Esophagus squamous epithelium (tissue), 4 donors: ENCODE results near the gene CTNNA3.

Experiments used
- POLR2A ChIP-seq, 4 donors: fragments of 450-650 bp; IDR thresholded peaks; one replicate each; pipeline ENCODE4 v1.6.1; 2017; ENCODE audit warnings: antibody characterized with exemption in 4 of 4, mild to moderate bottlenecking in 4 of 4, moderate library complexity in 3 of 4
- TF ChIP-seq, protein P1 (sequence below), 6 experiments: fragments of 450-650 bp in 4 of 6; fragments of 200-600 bp in 2 of 6; sonication (generic) in 2 of 6; IDR thresholded peaks; one replicate each; pipeline ENCODE4 v1.5.1; 2016 to 2019; ENCODE audit warnings: antibody characterized with exemption in 6 of 6, mild to moderate bottlenecking in 4 of 6, moderate library complexity in 4 of 6

DNA sequence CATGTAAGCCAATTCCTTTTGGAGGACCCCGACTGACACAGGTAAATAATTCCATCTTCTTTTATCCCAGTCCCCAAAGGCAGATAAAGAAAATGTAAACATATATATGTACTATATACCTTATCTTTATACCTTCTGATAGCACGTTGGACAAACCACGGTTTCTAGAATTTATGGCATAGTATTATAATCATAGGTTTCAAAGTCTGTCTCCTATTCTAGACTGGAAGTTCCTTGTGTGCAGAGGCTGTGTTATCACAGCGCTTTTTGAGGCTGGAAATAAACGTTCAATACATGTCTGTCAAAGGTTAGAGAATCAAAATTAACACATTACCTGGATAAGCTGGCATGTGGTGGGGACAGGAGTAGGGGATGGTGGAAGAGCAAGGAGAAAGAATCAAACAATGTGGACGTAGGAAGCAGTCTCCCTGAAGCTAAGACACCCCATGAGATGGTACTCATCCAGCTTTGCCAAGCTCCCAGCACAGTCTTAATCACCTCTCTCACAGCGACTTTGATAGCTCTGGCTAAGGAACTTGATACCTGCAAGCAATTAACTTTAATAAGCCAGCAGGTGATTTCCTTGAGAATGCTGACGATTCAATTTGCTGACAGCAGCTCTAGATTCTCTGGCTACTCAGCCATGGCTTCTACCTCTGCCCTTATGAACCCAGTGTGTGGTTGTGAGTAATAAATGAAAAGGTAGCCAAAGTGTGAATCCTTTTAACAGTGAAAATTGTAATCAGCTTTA lies 978.6 kb downstream of the CTNNA3 start:
- TF ChIP-seq, protein P1, sequence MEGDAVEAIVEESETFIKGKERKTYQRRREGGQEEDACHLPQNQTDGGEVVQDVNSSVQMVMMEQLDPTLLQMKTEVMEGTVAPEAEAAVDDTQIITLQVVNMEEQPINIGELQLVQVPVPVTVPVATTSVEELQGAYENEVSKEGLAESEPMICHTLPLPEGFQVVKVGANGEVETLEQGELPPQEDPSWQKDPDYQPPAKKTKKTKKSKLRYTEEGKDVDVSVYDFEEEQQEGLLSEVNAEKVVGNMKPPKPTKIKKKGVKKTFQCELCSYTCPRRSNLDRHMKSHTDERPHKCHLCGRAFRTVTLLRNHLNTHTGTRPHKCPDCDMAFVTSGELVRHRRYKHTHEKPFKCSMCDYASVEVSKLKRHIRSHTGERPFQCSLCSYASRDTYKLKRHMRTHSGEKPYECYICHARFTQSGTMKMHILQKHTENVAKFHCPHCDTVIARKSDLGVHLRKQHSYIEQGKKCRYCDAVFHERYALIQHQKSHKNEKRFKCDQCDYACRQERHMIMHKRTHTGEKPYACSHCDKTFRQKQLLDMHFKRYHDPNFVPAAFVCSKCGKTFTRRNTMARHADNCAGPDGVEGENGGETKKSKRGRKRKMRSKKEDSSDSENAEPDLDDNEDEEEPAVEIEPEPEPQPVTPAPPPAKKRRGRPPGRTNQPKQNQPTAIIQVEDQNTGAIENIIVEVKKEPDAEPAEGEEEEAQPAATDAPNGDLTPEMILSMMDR (IDR thresholded peaks at IDR 0.05) = no peak
- TF ChIP-seq POLR2A (IDR thresholded peaks at IDR 0.05) = no peak
